ENCODE results near the gene SLC25A10. TPM values are rescaled to one million over a fixed set of nuclear protein-coding genes. Genes with fewer than 3 reads are reported as not detected.

Gene SLC25A10
- total RNA-seq, 1 experiment from 2014 or later = 105 TPM

- DNase-seq (ENCODE audit: low read depth) = peak; percentile 16
- in situ Hi-C loops (cut with HindIII; ENCODE audit: low pct_unique_long_range_greater_than_20kb, low sequenced_read_pairs) = no loop called here
Measured at GRCh38 chr17:81701288-81702071, 10.6 kb upstream of the SLC25A10 start.

DNA sequence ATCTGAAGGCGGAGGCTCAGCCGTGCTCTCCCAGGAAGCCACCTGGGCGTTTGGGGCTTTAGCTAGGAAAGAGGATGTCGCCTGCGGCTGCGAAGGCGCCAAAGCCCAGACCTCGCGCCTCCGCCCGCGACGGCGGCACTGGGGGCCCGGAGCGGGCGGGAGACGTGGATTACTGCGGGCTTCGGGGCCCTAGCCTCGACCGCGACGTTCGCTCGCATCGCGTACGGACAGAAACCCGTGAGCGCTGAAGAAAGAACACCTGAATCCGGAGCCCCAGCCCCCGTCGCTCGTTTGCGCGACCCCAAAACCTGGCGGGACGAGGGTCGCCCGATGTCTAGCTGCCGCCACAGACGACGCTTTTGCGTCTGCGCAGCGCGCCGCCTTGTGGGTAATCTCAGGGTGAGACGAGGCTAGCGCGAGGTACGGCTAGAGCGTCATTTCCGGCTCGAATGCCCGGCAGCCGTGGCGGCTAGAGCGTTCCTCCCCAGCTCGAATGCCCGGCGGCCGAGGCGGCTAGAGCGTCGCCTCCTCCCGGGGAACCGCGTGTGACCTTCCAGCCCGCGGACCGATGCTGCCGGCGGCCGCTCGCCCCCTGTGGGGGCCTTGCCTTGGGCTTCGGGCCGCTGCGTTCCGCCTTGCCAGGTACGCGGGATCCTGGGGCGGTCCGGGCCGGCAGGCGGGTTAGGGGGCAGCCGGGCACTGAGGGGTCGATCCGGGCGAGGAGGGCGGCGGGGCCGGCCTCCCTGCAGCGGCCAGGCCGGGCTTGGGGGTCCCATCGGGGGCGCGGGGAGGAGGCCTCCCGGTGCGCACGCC, 8.9 kb upstream of the SLC25A10 start, which contains the start of gene MRPL12:
TSS of gene MRPL12 (plus strand) at position 434 of the 813 bp plus-strand sequence. CDS start at position 569, 135 bp downstream.
- in situ Hi-C loops (cut with HindIII; ENCODE audit: low pct_unique_long_range_greater_than_20kb, low sequenced_read_pairs) = no loop called here
- peak; percentile 80 for DNase-seq (ENCODE audit: low read depth)

GRCh38 chr17:81703747-81704654, 8.1 kb upstream of the SLC25A10 start:
- in situ Hi-C loops (cut with HindIII; ENCODE audit: low pct_unique_long_range_greater_than_20kb, low sequenced_read_pairs) = no loop called here
- no peak for DNase-seq (ENCODE audit: low read depth)

GRCh38 chr17:81705518-81706231, 6.4 kb upstream of the SLC25A10 start:
- in situ Hi-C loops (cut with HindIII; ENCODE audit: low pct_unique_long_range_greater_than_20kb, low sequenced_read_pairs) = no loop called here
- no peak for DNase-seq (ENCODE audit: low read depth)

GRCh38 chr17:81706232-81706611, 5.9 kb upstream of the SLC25A10 start:
- in situ Hi-C loops (cut with HindIII; ENCODE audit: low pct_unique_long_range_greater_than_20kb, low sequenced_read_pairs) = no loop called here
- DNase-seq (ENCODE audit: low read depth) = no peak

- no peak for DNase-seq (ENCODE audit: low read depth)
- in situ Hi-C loops (cut with HindIII; ENCODE audit: low pct_unique_long_range_greater_than_20kb, low sequenced_read_pairs) = no loop called here
Measured at GRCh38 chr17:81706757-81707624, 5.1 kb upstream of the SLC25A10 start.

DNA sequence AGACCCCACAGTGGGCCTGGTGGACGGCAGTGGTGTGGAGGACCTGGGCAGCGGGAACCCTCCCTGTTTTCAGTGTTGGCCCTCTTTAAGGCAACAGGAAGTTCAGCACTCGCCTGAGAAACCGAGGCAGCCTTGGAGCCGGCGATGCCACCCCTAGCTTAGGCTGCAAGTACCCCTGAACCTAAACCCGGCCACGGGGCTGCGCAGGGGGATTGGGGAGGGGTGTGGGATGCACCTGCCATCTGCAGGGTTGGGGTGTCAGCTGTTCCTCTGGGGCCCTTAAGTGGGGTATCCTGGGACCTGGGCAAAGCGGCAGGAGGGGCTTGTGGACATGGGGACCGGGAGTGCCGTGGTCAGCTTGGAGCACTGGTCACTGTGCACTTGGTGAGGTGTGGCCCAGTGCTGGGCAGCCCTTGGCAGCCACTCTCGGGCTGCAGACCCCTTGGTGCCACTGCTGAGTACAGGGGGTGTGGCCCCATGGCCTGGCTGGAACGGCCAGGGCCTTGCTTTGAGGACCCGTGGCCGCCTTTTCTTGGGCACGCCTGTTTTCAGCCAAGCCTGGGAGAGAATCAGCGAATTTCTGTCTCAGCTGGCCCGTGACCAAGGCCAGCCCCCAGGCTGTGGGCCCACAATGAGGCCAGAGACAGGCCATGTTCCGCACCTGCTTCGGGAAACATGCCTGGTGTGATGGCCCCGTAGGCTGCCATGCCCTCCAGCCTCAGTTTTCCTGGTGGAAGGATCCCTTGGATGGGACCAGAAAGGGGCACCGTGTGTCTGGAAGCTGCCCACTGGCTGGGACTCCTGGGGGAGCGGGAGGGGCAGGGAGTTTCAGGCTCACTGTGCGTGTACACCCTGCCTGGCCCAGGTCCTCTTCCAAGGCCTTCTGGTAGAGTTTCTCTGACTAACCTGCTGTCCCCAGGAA, 4.1 kb upstream of the SLC25A10 start:
- no peak for DNase-seq (ENCODE audit: low read depth)
- in situ Hi-C loops (cut with HindIII; ENCODE audit: low pct_unique_long_range_greater_than_20kb, low sequenced_read_pairs) = no loop called here

DNA sequence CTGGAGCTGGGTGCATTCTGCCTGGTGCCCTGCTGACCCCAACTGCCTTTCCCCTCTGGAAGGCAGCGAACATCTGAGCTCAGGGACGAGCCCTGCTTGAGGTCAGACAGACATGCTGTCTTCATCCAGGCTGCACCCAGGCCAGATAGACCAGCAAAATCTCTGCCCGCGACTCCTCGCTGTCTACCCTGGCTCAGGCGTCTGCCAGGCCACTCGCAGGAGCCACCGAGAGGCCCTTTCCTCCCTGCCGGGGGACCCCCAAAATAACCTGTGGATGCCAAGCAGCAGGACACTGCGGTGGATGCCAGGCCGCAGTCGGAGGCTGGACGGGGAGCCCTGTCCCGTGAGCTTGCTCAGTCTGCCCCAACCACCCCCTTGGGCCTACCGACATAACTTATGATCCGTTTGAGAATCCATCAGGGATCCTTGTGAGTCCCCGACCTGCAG, 3.3 kb upstream of the SLC25A10 start:
- in situ Hi-C loops (cut with HindIII; ENCODE audit: low pct_unique_long_range_greater_than_20kb, low sequenced_read_pairs) = no loop called here
- no peak for DNase-seq (ENCODE audit: low read depth)

DNA sequence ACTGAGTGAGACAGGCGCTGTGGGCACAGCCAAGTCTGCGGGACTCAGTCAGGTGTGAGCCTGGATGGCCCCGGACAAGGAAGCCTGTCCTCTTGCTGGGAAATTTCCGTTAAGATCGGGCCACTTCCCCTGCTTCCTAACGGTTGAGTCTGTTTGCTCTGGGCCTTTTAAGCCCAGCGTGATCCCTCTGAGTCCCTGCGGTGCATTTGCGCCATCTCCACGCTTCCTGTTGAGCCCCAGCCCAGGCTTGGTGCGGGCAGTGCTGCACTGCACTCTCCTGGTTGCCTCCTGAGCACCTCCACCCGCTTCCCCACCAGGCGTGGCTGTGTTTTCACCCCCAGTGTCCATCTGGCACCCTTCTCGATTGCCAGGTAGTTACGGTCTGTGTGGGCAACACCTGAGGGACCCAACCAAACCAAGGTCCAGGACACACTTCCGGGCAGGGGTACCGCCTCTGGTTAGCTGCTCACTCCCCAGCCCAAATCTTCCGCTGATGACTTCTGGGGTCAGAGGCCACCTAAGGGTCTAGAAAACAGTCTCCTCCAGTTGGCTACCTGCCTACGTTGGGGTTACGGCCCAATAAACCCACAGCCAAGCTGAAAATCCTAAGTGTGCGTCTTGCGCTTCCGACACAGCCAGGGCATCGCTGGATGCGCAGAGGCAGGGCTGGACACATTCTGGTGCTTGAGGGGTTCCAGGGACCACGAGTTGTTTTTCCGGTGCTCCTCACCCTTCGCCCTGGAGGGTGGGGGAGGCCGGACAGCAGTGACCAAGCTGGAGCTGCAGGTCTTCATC, 1.4 kb upstream of the SLC25A10 start:
- DNase-seq (ENCODE audit: low read depth) = no peak
- in situ Hi-C loops (cut with HindIII; ENCODE audit: low pct_unique_long_range_greater_than_20kb, low sequenced_read_pairs) = no loop called here

DNA sequence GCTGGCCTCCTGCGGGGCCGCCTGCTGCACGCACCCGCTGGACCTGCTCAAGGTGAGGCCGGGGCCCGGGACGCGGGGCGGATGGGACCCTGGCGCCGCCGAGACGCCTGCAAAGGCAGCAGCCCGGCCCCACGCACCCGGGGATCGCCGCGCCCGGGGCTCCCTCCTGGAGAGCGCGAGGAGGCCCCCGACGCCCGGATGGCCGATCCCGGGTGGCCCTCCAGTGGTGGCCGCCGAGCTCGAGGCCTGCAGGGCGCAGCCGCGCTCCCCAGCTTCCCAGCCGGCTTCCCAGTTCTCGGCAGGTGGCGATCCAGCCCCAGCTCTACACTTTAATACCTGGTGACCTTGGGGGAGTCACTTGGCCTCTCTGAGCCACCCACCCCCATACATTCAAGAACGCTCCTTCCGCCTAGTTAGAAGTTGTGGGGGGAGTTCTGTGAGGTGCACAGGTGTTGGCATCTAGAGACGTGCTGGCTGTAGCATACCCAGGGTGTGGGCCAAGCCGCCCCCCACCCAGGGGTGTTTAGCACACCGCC, 452 bp downstream of the SLC25A10 start:
- in situ Hi-C loops (cut with HindIII; ENCODE audit: low pct_unique_long_range_greater_than_20kb, low sequenced_read_pairs) = no loop called here
- peak; percentile 57 for DNase-seq (ENCODE audit: low read depth)

DNA sequence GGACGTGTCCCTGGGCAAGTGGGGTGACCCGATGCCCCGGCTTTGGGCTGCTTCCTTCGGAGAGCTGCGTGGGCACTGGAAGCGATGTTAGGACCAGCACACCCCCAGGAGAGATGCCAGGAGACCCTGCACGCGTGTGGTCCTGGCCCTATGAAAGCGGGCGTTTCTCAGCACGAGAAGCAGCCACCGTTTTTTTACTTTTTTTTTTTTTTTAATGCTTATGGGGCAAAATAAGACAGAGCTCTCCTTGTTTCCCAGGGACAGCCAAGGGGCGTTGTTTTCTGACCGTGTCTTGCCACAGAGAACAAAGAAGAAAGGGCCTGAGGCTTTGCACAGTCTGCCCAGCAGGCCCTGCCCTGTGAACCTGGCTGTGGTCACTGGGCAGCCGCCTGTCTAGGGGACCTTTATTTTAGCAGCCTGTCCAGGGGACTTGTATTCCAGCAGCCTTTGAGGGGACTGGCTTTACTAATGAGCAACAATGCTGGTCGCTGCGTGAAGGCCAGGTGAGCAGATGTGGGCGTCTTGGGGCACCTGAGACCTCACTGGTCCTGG, 996 bp downstream of the SLC25A10 start:
- no peak for DNase-seq (ENCODE audit: low read depth)
- in situ Hi-C loops (cut with HindIII; ENCODE audit: low pct_unique_long_range_greater_than_20kb, low sequenced_read_pairs) = no loop called here

DNA sequence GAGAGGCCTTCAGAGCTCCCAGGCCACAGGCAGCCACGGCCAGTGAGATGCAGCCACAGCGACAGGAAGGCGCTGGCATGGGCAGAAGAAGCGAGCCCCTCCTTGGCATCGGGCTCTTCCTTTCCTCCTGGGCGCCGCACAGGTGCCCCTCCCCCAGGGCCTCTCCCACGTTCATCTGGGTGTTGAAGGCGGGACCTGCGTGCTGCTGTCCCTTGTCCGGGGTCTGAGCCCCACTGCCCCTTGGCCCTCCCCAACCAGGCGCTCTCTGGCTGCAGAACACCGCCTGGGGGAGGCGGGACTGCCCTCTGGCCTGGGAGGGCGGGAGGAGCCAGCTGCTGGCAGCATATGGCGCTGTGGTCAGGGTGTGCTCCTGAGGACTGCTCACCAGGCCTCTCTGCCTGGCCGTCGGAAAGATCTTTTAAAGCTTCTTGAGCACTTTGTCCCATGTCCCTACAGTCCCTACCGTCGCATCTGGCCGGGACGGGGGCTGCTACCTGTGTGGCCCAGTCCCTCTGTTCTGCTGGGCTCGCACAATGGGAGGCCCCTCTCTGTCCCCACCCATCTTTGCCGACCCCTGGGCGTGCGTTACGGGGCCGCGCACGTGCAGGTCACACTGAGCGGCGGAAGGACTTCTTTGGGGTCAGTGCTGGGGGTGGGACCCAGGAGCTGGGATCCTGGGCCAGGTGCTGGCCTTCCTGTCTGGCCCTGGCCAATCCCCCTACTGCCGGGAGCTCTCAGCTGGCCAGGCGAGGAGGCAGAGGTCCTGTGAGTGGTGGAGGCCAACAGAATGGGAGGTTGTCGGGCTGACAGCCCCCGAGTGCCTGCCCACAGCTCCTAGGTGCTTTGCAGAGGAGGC, 1.7 kb downstream of the SLC25A10 start:
- in situ Hi-C loops (cut with HindIII; ENCODE audit: low pct_unique_long_range_greater_than_20kb, low sequenced_read_pairs) = no loop called here
- peak; percentile 68 for DNase-seq (ENCODE audit: low read depth)

DNA sequence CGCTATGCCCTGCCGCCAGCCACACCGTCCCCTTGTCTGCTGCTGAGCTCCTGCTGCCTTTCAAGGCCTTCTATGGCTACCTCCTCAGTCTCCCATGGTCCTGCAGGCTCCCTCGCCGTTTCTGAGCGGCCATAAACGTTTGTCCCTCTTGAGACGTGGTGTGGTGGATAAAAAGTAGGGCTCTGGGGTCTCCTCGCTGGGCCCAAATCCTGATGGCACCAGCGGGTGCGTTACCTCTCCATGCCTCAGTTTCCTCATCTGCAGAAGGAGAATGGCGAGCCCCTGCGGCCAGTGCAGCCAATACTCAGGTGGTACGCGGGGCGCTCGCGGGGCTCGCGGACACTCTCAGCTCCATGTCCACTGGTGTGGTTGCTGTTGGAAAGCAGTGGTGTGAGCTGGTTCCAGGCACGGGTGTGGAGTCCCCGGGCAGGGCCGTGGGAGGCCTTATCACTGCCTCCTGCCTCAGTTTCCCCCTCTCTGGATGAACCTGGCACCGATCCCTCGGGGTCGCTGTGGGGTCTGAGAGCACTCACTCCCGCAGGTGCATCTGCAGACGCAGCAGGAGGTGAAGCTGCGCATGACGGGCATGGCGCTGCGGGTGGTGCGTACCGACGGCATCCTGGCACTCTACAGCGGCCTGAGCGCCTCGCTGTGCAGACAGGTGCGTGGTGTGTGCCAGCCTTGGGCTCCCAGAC, 2.5 kb downstream of the SLC25A10 start:
- no peak for DNase-seq (ENCODE audit: low read depth)
- in situ Hi-C loops (cut with HindIII; ENCODE audit: low pct_unique_long_range_greater_than_20kb, low sequenced_read_pairs) = no loop called here
